ENCODE results near the gene INPP5A. TPM values are rescaled to one million over a fixed set of nuclear protein-coding genes. Genes with fewer than 3 reads are reported as not detected.
"Not testable (repeated sequence)": the region's sequence is repeated elsewhere in the genome, so short reads cannot be mapped to it uniquely, and the experiment has no call there.

Gene INPP5A
- total and polyA plus RNA-seq, 2 of the 13 experiments (the other 11 are each of a cell fraction or from before 2014, with no cell fraction given), result 17.5 to 37.9 TPM

DNA sequence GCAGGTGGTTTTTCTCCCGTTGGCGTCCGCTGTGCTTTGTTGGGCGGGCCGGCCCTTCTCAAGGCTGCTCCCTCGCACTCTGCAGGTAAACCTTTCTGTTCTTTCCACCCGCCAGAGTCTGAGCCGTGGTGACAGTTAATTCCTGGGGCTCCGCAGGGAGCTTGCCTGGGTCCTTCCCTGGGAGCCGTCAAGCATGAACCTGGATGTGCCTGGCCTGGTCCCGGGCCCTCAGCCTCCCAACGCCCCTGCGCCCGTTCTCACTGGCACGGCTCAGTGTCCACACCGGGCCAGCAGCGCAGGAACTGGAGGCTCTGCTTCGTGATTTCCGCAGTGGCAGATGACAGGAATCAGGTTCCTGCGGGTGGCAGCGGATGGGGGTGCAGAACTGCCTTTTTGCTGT lies 259.3 kb downstream of the INPP5A start:
- ATAC-seq (no peak), DNase-seq (ENCODE audit: low spot score) (no peak), FAIRE-seq (no peak)
- H3K4me1 ChIP-seq (ENCODE audit: insufficient read depth, low read length), result no peaks in the 10 kb centered on the region
- peaks cover 7 to 45% of the 10 kb centered on the region in 2 experiments for H3K27me3 ChIP-seq (ENCODE audit: control insufficient read depth in 1 of 2, insufficient read depth in 2 of 2, low read length in 2 of 2)
- no peaks in the 10 kb centered on the region for H3K79me2 ChIP-seq (ENCODE audit: insufficient read depth, low read length)
- H3K27ac ChIP-seq (ENCODE audit: extremely low read length, insufficient read depth, low read length), result no peak overlapping the region
- no peak overlapping the region for H3K4me2 ChIP-seq (ENCODE audit: low read depth, low read length)
- H3K36me3 ChIP-seq (replicated peaks in 1 of 2; ENCODE audit: control insufficient read depth in 1 of 2, insufficient read depth in 2 of 2, low read length in 2 of 2), result no peaks in the 10 kb centered on the region
- CTCF ChIA-PET (ENCODE audit: low intra/inter-chr PET ratio, low total read pairs), result no interaction called here
- H4K20me1 ChIP-seq (ENCODE audit: insufficient read depth, low read length), result no peaks in the 10 kb centered on the region
- H3K9ac ChIP-seq (ENCODE audit: insufficient read depth, low read depth, low read length), result no peak overlapping the region
- intact Hi-C loops (cut with micrococcal nuclease; ENCODE audit: unreplicated experiment) (no loop called here), in situ Hi-C loops (cut with HindIII; ENCODE audit: extremely low pct_ligation_motif_present, low pct_unique_long_range_greater_than_20kb) (no loop called here)
- no peaks in the 10 kb centered on the region for H3K9me3 ChIP-seq (ENCODE audit: low read length)
- 50% methylated on average over 6 of the region's 21 CpGs for WGBS (ENCODE audit: low lambda C conversion rate)
- POLR2A ChIA-PET, result no interaction called here
- no peak for TF ChIP-seq ZNF557 (CRISPR knock-in tag; IDR thresholded peaks at IDR 0.05)
- no peak for TF ChIP-seq PCBP2 (optimal IDR thresholded peaks at IDR 0.05; ENCODE audit: low read depth, low read length, poor library complexity, severe bottlenecking)
- H3K4me3 ChIP-seq (replicated peaks in 1 of 3; ENCODE audit: insufficient read depth in 1 of 3, low read depth in 2 of 3, low read length in 3 of 3), result no peak overlapping the region
- BruUV-seq (replicated peaks), result no TSS peak
- no peak overlapping the region for H2AFZ ChIP-seq (ENCODE audit: low read length)

DNA sequence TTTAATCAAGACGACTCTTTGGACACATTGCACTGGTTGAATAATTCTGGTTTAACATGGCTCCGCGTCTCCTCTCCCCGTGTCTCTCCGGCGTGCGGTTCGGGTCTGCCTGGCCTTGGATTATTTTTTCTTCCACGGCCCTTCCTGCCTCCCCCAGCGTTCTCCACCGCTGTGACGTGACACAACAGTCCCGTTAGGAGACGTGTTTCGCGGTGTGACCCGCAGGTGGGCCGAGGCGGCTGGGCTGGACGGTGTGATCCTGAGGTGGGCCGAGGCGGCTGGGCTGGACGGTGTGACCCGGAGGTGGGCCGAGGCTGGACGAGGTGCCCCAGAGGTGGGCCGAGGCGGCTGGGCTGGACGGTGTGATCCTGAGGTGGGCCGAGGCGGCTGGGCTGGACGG lies 260.4 kb downstream of the INPP5A start:
- H3K4me3 ChIP-seq (replicated peaks in 1 of 3; ENCODE audit: insufficient read depth in 1 of 3, low read depth in 2 of 3, low read length in 3 of 3); H3K27ac ChIP-seq (ENCODE audit: extremely low read length, insufficient read depth, low read length); H3K4me2 ChIP-seq (ENCODE audit: low read depth, low read length); DNase-seq (ENCODE audit: low spot score); H3K9me3 ChIP-seq (ENCODE audit: low read length); CTCF ChIA-PET (ENCODE audit: low intra/inter-chr PET ratio, low total read pairs); H4K20me1 ChIP-seq (ENCODE audit: insufficient read depth, low read length); FAIRE-seq; intact Hi-C loops (cut with micrococcal nuclease; ENCODE audit: unreplicated experiment); in situ Hi-C loops (cut with HindIII; ENCODE audit: extremely low pct_ligation_motif_present, low pct_unique_long_range_greater_than_20kb); H3K36me3 ChIP-seq (replicated peaks in 1 of 2; ENCODE audit: control insufficient read depth in 1 of 2, insufficient read depth in 2 of 2, low read length in 2 of 2); H3K4me1 ChIP-seq (ENCODE audit: insufficient read depth, low read length); BruUV-seq (replicated peaks); H2AFZ ChIP-seq (ENCODE audit: low read length); ATAC-seq; POLR2A ChIA-PET; H3K9ac ChIP-seq (ENCODE audit: insufficient read depth, low read depth, low read length); H3K79me2 ChIP-seq (ENCODE audit: insufficient read depth, low read length): not testable (repeated sequence)
- H3K27me3 ChIP-seq (ENCODE audit: control insufficient read depth in 1 of 2, insufficient read depth in 2 of 2, low read length in 2 of 2), result peaks cover 7 to 46% of the 10 kb centered on the region in 2 experiments
- 67% methylated on average over 32 of the region's 32 CpGs for WGBS (ENCODE audit: low lambda C conversion rate)

DNA sequence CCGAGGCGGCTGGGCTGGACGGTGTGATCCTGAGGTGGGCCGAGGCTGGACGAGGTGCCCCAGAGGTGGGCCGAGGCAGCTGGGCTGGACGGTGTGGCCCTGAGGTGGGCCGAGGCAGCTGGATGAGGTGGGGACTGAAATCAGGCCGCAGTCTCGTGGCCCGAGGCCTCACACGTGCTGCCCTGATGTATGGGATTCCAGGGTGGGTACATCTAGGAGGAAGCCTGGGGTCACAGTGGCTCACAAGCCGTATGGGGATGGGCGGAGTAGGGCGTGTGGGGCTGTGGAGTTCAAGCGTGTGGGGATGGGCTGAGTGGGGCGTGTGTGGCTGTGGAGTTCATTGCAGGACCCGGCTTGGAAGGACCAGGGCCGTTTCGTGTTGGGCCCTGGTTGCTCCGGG lies 260.8 kb downstream of the INPP5A start:
- Histone ChIP-seq H3K27me3 (ENCODE audit: control insufficient read depth in 1 of 2, insufficient read depth in 2 of 2, low read length in 2 of 2) (peaks cover 7 to 43% of the 10 kb centered on the region in 2 experiments), H4K20me1 (ENCODE audit: insufficient read depth, low read length) (no peaks in the 10 kb centered on the region), H3K4me3 (replicated peaks in 1 of 3; ENCODE audit: insufficient read depth in 1 of 3, low read depth in 2 of 3, low read length in 3 of 3) (no peak overlapping the region), H3K9ac (ENCODE audit: insufficient read depth, low read depth, low read length) (no peak overlapping the region), H3K4me1 (ENCODE audit: insufficient read depth, low read length) (no peaks in the 10 kb centered on the region), H3K36me3 (replicated peaks in 1 of 2; ENCODE audit: control insufficient read depth in 1 of 2, insufficient read depth in 2 of 2, low read length in 2 of 2) (no peaks in the 10 kb centered on the region), H3K9me3 (ENCODE audit: low read length) (no peaks in the 10 kb centered on the region), H3K79me2 (ENCODE audit: insufficient read depth, low read length) (no peaks in the 10 kb centered on the region), H2AFZ (ENCODE audit: low read length) (no peak overlapping the region), H3K27ac (ENCODE audit: extremely low read length, insufficient read depth, low read length) (no peak overlapping the region), H3K4me2 (ENCODE audit: low read depth, low read length) (no peak overlapping the region)
- in situ Hi-C loops (cut with HindIII; ENCODE audit: extremely low pct_ligation_motif_present, low pct_unique_long_range_greater_than_20kb), result no loop called here
- intact Hi-C loops (cut with micrococcal nuclease; ENCODE audit: unreplicated experiment), result no loop called here
- no TSS peak for BruUV-seq (replicated peaks)
- CTCF ChIA-PET (ENCODE audit: low intra/inter-chr PET ratio, low total read pairs), result no interaction called here
- ATAC-seq (no peak), DNase-seq (ENCODE audit: low spot score) (no peak), FAIRE-seq (no peak)
- WGBS (ENCODE audit: low lambda C conversion rate), result no CpG with 5 or more reads among the region's 21 CpGs
- POLR2A ChIA-PET, result no interaction called here
- no peak for TF ChIP-seq ZNF589 (CRISPR knock-in tag; conservative IDR thresholded peaks at IDR 0.05)
- no peak for TF ChIP-seq CSRNP2 (CRISPR knock-in tag; conservative IDR thresholded peaks at IDR 0.05; ENCODE audit: low read depth)
- no peak for TF ChIP-seq PTBP1 (IDR thresholded peaks at IDR 0.05; ENCODE audit: low read depth, low read length, poor library complexity, severe bottlenecking)
- TF ChIP-seq SATB2 (CRISPR knock-in tag; IDR thresholded peaks at IDR 0.05), result no peak
- TF ChIP-seq NONO (IDR thresholded peaks at IDR 0.05), result no peak
- TF ChIP-seq NONO (CRISPR knock-in tag; conservative IDR thresholded peaks at IDR 0.05), result no peak
- TF ChIP-seq, protein P1, sequence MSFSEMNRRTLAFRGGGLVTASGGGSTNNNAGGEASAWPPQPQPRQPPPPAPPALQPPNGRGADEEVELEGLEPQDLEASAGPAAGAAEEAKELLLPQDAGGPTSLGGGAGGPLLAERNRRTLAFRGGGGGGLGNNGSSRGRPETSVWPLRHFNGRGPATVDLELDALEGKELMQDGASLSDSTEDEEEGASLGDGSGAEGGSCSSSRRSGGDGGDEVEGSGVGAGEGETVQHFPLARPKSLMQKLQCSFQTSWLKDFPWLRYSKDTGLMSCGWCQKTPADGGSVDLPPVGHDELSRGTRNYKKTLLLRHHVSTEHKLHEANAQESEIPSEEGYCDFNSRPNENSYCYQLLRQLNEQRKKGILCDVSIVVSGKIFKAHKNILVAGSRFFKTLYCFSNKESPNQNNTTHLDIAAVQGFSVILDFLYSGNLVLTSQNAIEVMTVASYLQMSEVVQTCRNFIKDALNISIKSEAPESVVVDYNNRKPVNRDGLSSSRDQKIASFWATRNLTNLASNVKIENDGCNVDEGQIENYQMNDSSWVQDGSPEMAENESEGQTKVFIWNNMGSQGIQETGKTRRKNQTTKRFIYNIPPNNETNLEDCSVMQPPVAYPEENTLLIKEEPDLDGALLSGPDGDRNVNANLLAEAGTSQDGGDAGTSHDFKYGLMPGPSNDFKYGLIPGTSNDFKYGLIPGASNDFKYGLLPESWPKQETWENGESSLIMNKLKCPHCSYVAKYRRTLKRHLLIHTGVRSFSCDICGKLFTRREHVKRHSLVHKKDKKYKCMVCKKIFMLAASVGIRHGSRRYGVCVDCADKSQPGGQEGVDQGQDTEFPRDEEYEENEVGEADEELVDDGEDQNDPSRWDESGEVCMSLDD (CRISPR knock-in tag; IDR thresholded peaks at IDR 0.05; ENCODE audit: borderline replicate concordance), result no peak

Data from HepG2 (cell line).